ENCODE data around the gene TMEM203.

GRCh38 chr9:137241490-137242268, 36.2 kb upstream of the TMEM203 start:
- TF ChIP-seq CTCF (conservative IDR thresholded peaks at IDR 0.05; ENCODE audit: low read depth, low read length) = no peak
- TF ChIP-seq EZH2 (IDR thresholded peaks at IDR 0.05; ENCODE audit: low read length, unreplicated experiment) = no peak

Measured in PC-3 (cell line).